Endothelial cell of umbilical vein (primary cell): ENCODE results near the gene DISP3.

Source experiments
- CTCF ChIP-seq, 2 donors: IDR thresholded peaks; 1 replicate in 1 of 2; 2 replicates in 1 of 2; pipeline ENCODE4 v1.5.1; 2011; ENCODE audit warnings: low read length in 2 of 2, mild to moderate bottlenecking in 2 of 2, moderate library complexity in 2 of 2, control low read depth in 1 of 2, inconsistent platforms in 1 of 2, low read depth in 1 of 2; ENCODE audit not compliant: insufficient read depth in 1 of 2; ENCODE audit errors: extremely low read depth in 1 of 2
- EZH2 ChIP-seq: IDR thresholded peaks from 2 replicates; pipeline ENCODE4 v1.6.1; 2012; ENCODE audit warnings: borderline replicate concordance, low read depth, mild to moderate bottlenecking, moderate library complexity, low read length, inconsistent platforms; ENCODE audit not compliant: severe bottlenecking
- MAX ChIP-seq: IDR thresholded peaks from 2 replicates; pipeline ENCODE4 v1.6.1; 2011; ENCODE audit not compliant: insufficient read depth, insufficient read length

DNA sequence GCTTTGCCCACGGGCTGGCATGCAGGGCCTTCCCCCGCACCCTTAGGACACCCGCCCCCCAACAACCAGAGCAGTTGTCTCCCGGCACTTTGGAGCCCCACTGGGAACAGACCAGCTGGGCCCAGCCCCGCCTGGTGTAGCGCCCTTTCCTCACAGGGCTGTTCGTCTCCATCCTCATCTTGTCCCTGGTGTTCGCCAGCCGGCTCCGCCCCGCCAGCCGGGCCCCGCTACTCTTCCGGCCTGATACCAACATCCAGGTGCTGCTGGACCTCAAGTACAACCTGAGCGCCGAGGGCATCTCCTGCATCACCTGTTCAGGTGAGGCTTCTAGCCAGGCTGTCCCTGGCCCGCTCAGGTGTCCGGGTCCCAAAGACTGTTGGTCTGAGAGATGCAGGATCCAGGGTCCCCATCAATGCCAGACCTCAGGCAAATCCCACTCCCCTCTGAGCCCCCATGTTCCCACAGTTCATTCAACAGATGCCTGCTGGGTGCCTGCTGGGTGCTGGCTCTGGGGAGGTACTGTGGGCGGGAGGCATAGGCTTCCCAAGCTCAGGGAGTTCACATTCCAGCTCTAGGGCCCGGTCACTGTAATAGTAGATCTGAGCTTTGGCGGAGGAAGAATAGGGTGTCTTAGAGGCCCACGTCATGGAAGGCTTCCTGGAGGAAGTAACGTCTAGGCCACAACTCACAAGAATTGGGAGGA lies 41.7 kb downstream of the DISP3 start:
- TF ChIP-seq CTCF (IDR thresholded peaks at IDR 0.05; ENCODE audit: extremely low read depth in 1 of 2, insufficient read depth in 1 of 2, low read depth in 1 of 2, low read length in 2 of 2) = no peak
- no peak for TF ChIP-seq MAX
- no peak for TF ChIP-seq EZH2
